GM12891 (cell line): Measurements from ENCODE around the gene UNCX.

Experiments used
- POLR2A ChIP-seq: IDR thresholded peaks from 2 replicates; pipeline ENCODE4 v1.6.1; 2011; ENCODE audit warnings: low read depth, low read length, control low read depth
- POLR2AphosphoS5 ChIP-seq: IDR thresholded peaks from 2 replicates; pipeline ENCODE4 v1.6.1; 2011; ENCODE audit warnings: low read depth, low read length, control low read depth
- TAF1 ChIP-seq: IDR thresholded peaks from 2 replicates; pipeline ENCODE4 v1.6.1; 2011; ENCODE audit warnings: low read depth, low read length, control low read depth

- TF ChIP-seq POLR2A (no peak), TAF1 (no peak), POLR2AphosphoS5 (no peak)
These were observed 7.6 kb upstream of the UNCX start for GRCh38 chr7:1225030-1225429.
